Bronchial epithelial cell (primary cell): Measurements from ENCODE around the gene MAP7D2. TPM values are rescaled to one million over a fixed set of nuclear protein-coding genes. Genes with fewer than 3 reads are reported as not detected.
A peak's percentile ranks its signal among the peaks of the same experiment; 100 is the strongest.

Experiments
- DNase-seq: peaks from one replicate; pipeline ENCODE4 v3.0.0-alpha.2; 2010; ENCODE audit warnings: low read depth
- FAIRE-seq: peaks from 2 replicates; lab custom pipeline; 2011; peaks lifted over from hg19 to GRCh38; lab: Jason Lieb, UNC
- H3K27me3 ChIP-seq: 2 replicates; pipeline ENCODE4 v1.5.1; 2011; ENCODE audit warnings: low read length; ENCODE audit not compliant: control insufficient read depth, insufficient read depth
- H3K36me3 ChIP-seq: 2 replicates; pipeline ENCODE4 v1.5.1; 2011; ENCODE audit warnings: low read length; ENCODE audit not compliant: control insufficient read depth, insufficient read depth
- H3K4me3 ChIP-seq: 2 replicates; pipeline ENCODE4 v1.5.1; 2011; ENCODE audit warnings: mild to moderate bottlenecking, low read depth, low read length, control low read depth
- total RNA-seq: library from RNA; depleted of rRNA; stranded (reverse); fragments of >200 nt; gene quantifications from 2 replicates; pipeline ENCODE4 v1.2.1, GENCODE V29; 2014
- TF ChIP-seq, protein P1 (sequence below): IDR thresholded peaks from 2 replicates; pipeline ENCODE4 v1.5.1; 2011; ENCODE audit warnings: mild to moderate bottlenecking, moderate library complexity, low read length, control low read depth, inconsistent platforms; ENCODE audit not compliant: insufficient read depth, severe bottlenecking

The MAP7D2 gene
- total RNA-seq, 1 donor from 2014 or later, result under 0.01 TPM

DNA sequence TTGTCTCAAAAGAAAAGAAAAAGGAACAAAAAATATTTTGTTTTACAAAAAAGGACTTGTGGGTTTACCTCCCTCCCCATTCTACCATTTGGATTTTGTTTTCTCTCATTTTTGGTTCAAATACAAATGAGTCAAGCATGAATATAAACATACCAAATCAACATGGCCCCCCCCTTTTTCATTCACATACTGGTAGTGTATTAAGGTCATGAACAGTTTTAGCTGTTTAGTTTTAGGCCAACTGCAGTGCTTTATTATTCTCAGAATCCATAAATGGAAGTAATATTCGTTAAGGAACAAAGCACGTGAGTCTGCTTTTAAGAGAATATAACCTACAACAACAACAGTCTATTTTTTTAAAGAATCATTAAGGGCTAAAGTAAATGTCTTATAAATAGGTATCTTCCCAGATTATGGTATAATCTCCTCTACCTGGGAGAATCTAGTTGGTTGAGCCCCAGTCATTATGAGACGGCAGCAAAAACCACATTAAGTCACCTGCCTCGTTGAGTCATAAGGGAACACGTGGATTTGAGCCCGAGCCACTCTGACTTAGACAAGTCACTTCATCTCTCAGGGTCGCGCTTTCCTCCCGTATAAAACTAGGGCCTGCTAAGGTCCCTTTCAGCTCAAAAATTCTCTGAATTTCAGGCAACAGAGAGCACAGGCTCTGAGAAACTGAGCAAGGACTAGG is 152.5 kb downstream of the MAP7D2 start:
- FAIRE-seq, result no peak
- peak; percentile 49 for DNase-seq
- no peaks in the 10 kb centered on the region for H3K27me3 ChIP-seq
- H3K4me3 ChIP-seq, result no peak overlapping the region
- TF ChIP-seq, protein P1, sequence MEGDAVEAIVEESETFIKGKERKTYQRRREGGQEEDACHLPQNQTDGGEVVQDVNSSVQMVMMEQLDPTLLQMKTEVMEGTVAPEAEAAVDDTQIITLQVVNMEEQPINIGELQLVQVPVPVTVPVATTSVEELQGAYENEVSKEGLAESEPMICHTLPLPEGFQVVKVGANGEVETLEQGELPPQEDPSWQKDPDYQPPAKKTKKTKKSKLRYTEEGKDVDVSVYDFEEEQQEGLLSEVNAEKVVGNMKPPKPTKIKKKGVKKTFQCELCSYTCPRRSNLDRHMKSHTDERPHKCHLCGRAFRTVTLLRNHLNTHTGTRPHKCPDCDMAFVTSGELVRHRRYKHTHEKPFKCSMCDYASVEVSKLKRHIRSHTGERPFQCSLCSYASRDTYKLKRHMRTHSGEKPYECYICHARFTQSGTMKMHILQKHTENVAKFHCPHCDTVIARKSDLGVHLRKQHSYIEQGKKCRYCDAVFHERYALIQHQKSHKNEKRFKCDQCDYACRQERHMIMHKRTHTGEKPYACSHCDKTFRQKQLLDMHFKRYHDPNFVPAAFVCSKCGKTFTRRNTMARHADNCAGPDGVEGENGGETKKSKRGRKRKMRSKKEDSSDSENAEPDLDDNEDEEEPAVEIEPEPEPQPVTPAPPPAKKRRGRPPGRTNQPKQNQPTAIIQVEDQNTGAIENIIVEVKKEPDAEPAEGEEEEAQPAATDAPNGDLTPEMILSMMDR, result no peak
- H3K36me3 ChIP-seq, result peaks cover 1% of the 10 kb centered on the region

DNA sequence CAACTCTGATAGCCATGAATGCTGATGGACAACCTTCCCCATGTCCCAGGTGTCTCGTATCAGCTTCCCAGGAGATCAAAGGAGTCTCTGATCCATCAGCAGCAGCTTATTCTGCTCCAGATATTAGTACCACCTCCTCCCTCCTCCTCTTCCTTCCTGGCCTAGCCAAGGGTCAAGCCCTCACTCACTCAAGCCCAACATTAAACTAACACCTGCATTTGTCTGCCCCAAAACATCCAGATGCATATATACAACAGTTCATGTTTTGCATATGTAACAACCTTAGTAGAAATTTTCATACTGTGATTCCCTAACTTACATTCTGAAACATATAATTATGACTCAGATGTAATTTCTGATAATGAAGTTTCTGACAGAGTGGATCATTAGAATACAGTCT is 155.8 kb downstream of the MAP7D2 start:
- Histone ChIP-seq H3K4me3 (no peak overlapping the region), H3K36me3 (no peaks in the 10 kb centered on the region), H3K27me3 (no peaks in the 10 kb centered on the region)
- DNase-seq (no peak), FAIRE-seq (no peak)
- TF ChIP-seq, protein P1, result no peak

DNA sequence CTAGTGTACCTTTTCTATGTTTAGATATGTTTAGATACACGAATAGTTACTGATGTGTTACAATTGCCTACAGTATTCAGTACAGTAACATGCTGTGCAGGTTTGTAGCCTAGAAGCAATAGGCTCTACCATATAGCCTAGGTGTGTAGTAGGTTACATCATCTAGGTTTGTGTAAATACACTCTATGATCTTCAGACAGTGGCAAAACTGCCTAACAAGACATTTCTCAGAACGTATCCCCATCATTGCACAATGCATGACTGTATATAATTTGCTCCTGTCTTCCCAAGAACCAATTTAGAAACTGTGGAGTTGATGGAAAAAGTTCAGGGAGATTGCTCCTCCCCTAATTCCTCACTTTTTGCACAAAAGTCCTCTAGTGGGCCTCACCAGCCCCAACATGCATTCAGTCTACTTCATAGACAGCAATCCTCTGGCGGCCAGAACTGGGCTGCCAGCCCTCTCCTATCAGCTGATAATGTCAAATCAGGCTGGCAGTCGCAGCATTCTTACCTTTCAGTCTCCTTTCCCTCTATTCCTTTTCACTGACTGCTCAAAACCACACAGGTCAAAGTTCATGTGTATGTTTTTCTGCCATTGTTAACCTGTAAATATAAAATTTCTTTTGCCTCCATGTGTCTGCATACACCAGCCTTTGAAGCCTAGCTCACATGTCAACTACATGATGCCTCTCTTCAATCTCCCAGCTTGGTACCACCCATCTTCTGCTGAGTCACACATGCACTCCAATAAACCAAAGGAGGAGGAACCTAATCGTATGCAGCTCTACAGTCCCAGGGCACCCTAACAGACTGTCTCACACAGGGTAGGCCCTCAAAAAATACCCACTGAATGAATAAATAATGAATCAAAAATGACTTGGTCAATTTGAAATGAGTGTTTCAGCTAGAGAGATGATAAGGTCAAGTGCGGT is 157.9 kb downstream of the MAP7D2 start:
- Histone ChIP-seq H3K36me3 (no peaks in the 10 kb centered on the region), H3K4me3 (no peak overlapping the region), H3K27me3 (no peaks in the 10 kb centered on the region)
- TF ChIP-seq, protein P1, result no peak
- FAIRE-seq (no peak), DNase-seq (peak; percentile 26)

DNA sequence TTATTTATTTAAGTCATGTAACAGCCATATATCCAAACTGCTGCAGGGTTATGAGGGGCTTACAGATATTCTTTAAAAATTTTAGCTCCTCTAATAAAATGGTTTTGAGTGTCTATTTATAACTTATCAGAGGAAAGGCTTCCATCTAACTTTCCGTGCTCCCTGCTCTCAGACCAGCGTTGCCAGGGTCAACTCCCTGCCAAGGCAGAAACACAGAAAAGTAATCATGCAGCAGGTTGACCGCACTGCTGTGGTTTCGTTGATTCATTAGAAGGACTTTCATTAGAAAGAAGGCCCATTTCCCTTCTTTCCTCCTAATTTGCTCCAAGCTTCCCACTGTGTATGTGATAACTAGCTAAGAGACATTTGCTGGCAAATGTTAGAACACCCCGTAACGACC is 159.8 kb downstream of the MAP7D2 start:
- no peaks in the 10 kb centered on the region for H3K27me3 ChIP-seq
- DNase-seq, result no peak
- no peak for FAIRE-seq
- TF ChIP-seq, protein P1, result no peak
- H3K4me3 ChIP-seq, result no peak overlapping the region
- H3K36me3 ChIP-seq, result peaks cover 1% of the 10 kb centered on the region

Other genes with a start within 250 kb of the MAP7D2 start
- gene SH3KBP1, start 229.3 kb downstream of the MAP7D2 start, total RNA-seq, result 6.6 and 17.0 TPM in 2 replicates
- 3.4 and 5.6 TPM in 2 replicates for gene BCLAF3, start 125.8 kb downstream of the MAP7D2 start, total RNA-seq
- 29.2 and 55.0 TPM in 2 replicates for gene EIF1AX, start 24.9 kb upstream of the MAP7D2 start, total RNA-seq
- 49.5 and 68.4 TPM in 2 replicates for gene RPS6KA3, start 150.0 kb upstream of the MAP7D2 start, total RNA-seq